Measurements from ENCODE around the gene PIP5K1A.
"Not testable (repeated sequence)": the region's sequence is repeated elsewhere in the genome, so short reads cannot be mapped to it uniquely, and the experiment has no call there.

PIP5K1A gene

GRCh38 chr1:151192047-151192446 lies 6.3 kb upstream of the PIP5K1A start:
- DNase-seq (ENCODE audit: low spot score), result no peak
- in situ Hi-C loops (cut with MboI; ENCODE audit: low sequenced_read_pairs, unreplicated experiment), result no loop called here
- TF ChIP-seq, protein P1, sequence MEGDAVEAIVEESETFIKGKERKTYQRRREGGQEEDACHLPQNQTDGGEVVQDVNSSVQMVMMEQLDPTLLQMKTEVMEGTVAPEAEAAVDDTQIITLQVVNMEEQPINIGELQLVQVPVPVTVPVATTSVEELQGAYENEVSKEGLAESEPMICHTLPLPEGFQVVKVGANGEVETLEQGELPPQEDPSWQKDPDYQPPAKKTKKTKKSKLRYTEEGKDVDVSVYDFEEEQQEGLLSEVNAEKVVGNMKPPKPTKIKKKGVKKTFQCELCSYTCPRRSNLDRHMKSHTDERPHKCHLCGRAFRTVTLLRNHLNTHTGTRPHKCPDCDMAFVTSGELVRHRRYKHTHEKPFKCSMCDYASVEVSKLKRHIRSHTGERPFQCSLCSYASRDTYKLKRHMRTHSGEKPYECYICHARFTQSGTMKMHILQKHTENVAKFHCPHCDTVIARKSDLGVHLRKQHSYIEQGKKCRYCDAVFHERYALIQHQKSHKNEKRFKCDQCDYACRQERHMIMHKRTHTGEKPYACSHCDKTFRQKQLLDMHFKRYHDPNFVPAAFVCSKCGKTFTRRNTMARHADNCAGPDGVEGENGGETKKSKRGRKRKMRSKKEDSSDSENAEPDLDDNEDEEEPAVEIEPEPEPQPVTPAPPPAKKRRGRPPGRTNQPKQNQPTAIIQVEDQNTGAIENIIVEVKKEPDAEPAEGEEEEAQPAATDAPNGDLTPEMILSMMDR (IDR thresholded peaks at IDR 0.05; ENCODE audit: borderline replicate concordance, control extremely low read depth, extremely low read depth, insufficient read depth, missing control alignments), result no peak

DNA sequence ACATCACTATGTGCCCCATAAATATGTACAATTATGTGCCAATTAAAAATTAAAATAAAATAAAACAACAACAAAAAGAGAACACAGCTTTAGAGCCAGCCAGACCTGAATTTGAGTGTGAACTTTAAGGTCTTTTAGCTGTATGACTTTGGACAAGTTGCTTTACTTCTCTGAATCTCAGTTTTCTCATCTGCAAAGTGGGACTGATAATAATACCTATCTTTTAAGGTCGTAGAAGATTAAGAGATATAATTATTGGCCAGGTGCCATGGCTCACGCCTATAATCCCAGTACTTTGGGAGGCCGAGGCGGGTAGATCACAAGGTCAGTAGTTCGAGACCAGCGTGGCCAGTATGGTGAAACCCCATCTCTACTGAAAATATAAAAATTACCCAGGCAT lies 5.0 kb upstream of the PIP5K1A start:
- in situ Hi-C loops (cut with MboI; ENCODE audit: low sequenced_read_pairs, unreplicated experiment), result no loop called here
- DNase-seq (ENCODE audit: low spot score), result no peak
- TF ChIP-seq, protein P1 (IDR thresholded peaks at IDR 0.05; ENCODE audit: borderline replicate concordance, control extremely low read depth, extremely low read depth, insufficient read depth, missing control alignments), result no peak

- TF ChIP-seq, protein P1 (IDR thresholded peaks at IDR 0.05; ENCODE audit: borderline replicate concordance, control extremely low read depth, extremely low read depth, insufficient read depth, missing control alignments), result no peak
- in situ Hi-C loops (cut with MboI; ENCODE audit: low sequenced_read_pairs, unreplicated experiment), result no loop called here
- DNase-seq (ENCODE audit: low spot score), result no peak
These were observed 4.5 kb upstream of the PIP5K1A start for GRCh38 chr1:151193856-151194255.

GRCh38 chr1:151194894-151195594 lies 3.3 kb upstream of the PIP5K1A start:
- DNase-seq (ENCODE audit: low spot score); in situ Hi-C loops (cut with MboI; ENCODE audit: low sequenced_read_pairs, unreplicated experiment): not testable (repeated sequence)

GRCh38 chr1:151196292-151196800 lies 2.0 kb upstream of the PIP5K1A start:
- TF ChIP-seq, protein P1 (IDR thresholded peaks at IDR 0.05; ENCODE audit: borderline replicate concordance, control extremely low read depth, extremely low read depth, insufficient read depth, missing control alignments), result peak; percentile 39
- in situ Hi-C loops (cut with MboI; ENCODE audit: low sequenced_read_pairs, unreplicated experiment), result no loop called here
- peak; percentile 66 for DNase-seq (ENCODE audit: low spot score)

- in situ Hi-C loops (cut with MboI; ENCODE audit: low sequenced_read_pairs, unreplicated experiment), result no loop called here
- DNase-seq (ENCODE audit: low spot score), result no peak
- TF ChIP-seq, protein P1 (IDR thresholded peaks at IDR 0.05; ENCODE audit: borderline replicate concordance, control extremely low read depth, extremely low read depth, insufficient read depth, missing control alignments), result no peak
These were observed 494 bp upstream of the PIP5K1A start for GRCh38 chr1:151197863-151198253.

- no peak for DNase-seq (ENCODE audit: low spot score)
- in situ Hi-C loops (cut with MboI; ENCODE audit: low sequenced_read_pairs, unreplicated experiment), result no loop called here
- TF ChIP-seq, protein P1 (IDR thresholded peaks at IDR 0.05; ENCODE audit: borderline replicate concordance, control extremely low read depth, extremely low read depth, insufficient read depth, missing control alignments), result no peak
These were observed 1.7 kb downstream of the PIP5K1A start for GRCh38 chr1:151199873-151200581.

GRCh38 chr1:151205381-151205965 lies 7.1 kb downstream of the PIP5K1A start:
- DNase-seq (ENCODE audit: low spot score); in situ Hi-C loops (cut with MboI; ENCODE audit: low sequenced_read_pairs, unreplicated experiment): not testable (repeated sequence)

Measured in GM13976 (cell line).